Endodermal cell (in vitro differentiated cells): ENCODE data around the gene WDR90. TPM values are rescaled to one million over a fixed set of nuclear protein-coding genes. Genes with fewer than 3 reads are reported as not detected.

Experiments used
- DNase-seq: peaks from one replicate; pipeline ENCODE4 v3.0.0-alpha.2; 2017
- H3K27ac ChIP-seq: 2 replicates; pipeline ENCODE4 v1.5.1; 2013; ENCODE audit warnings: mild to moderate bottlenecking, low read depth, low read length, moderate library complexity
- H3K27me3 ChIP-seq: 2 replicates; pipeline ENCODE4 v1.6.1; 2013; ENCODE audit warnings: mild to moderate bottlenecking, low read length, moderate library complexity; ENCODE audit not compliant: insufficient read depth, control insufficient read depth, poor library complexity, severe bottlenecking
- H3K36me3 ChIP-seq: 2 replicates; pipeline ENCODE4 v1.7.0; 2013; ENCODE audit warnings: mild to moderate bottlenecking, low read length, moderate library complexity; ENCODE audit not compliant: control insufficient read depth, insufficient read depth
- H3K4me1 ChIP-seq: one replicate; pipeline ENCODE4 v1.7.0; 2013; ENCODE audit warnings: low read length; ENCODE audit not compliant: control insufficient read depth, insufficient read depth
- H3K4me3 ChIP-seq: 2 replicates; pipeline ENCODE4 v1.5.1; 2013; ENCODE audit warnings: mild to moderate bottlenecking, low read length, moderate library complexity
- H3K9ac ChIP-seq: 2 replicates; pipeline ENCODE4 v1.6.1; 2013; ENCODE audit warnings: mild to moderate bottlenecking, low read length, moderate library complexity; ENCODE audit not compliant: poor library complexity, severe bottlenecking; ENCODE audit errors: extremely low read depth
- H3K9me3 ChIP-seq: 2 replicates; pipeline ENCODE4 v1.6.1; 2013; ENCODE audit warnings: mild to moderate bottlenecking, low read length, moderate library complexity; ENCODE audit not compliant: control insufficient read depth
- H3K27ac Mint-ChIP-seq: 2 replicates; pipeline ENCODE4 v1.8.0; 2020; ENCODE audit warnings: mixed read lengths
- H3K27me3 Mint-ChIP-seq: 2 replicates; pipeline ENCODE4 v1.8.0; 2021; ENCODE audit warnings: mild to moderate bottlenecking, mixed read lengths; ENCODE audit not compliant: insufficient read depth
- H3K36me3 Mint-ChIP-seq: 2 replicates; pipeline ENCODE4 v1.8.0; 2020; ENCODE audit warnings: low read depth, mixed read lengths
- H3K4me1 Mint-ChIP-seq: 2 replicates; pipeline ENCODE4 v1.8.0; 2020; ENCODE audit warnings: mixed read lengths
- H3K4me3 Mint-ChIP-seq: 2 replicates; pipeline ENCODE4 v1.8.0; 2020; ENCODE audit warnings: mild to moderate bottlenecking, moderate library complexity, mixed read lengths
- H3K9me3 Mint-ChIP-seq: 2 replicates; pipeline ENCODE4 v1.8.0; 2020; ENCODE audit warnings: mild to moderate bottlenecking, mixed read lengths
- CTCF ChIP-seq: fragments of 200-600 bp; sonication (generic); conservative IDR thresholded peaks from 2 replicates; pipeline ENCODE4 v1.5.0; 2021; ENCODE audit warnings: antibody characterized with exemption, mild to moderate bottlenecking
- WGBS, 2 experiments: methylation state at CpG; one replicate each; pipeline versions ENCODE4 v1.1.5 to v1.1.7; 2013; ENCODE audit warnings: missing lambda C conversion rate in 2 of 2, mixed read lengths in 1 of 2; ENCODE audit not compliant: insufficient coverage in 1 of 2, insufficient read length in 1 of 2; 5-methylcytosine and 5-hydroxymethylcytosine counted together
- total RNA-seq, 2 donors: library from RNA; stranded (reverse); fragmentation: NEBNext Ultra II Directional in 1 of 2; extraction: Animal tissue kit (Norgen Biotek cat#: 25700) in 1 of 2; gene quantifications; 2 replicates in 1 of 2; 3 replicates in 1 of 2; pipeline ENCODE4 v1.2.1, GENCODE V29; 2021

Gene WDR90
- total RNA-seq, 2 donors from 2014 or later, result 112 to 120 TPM

- Histone ChIP-seq H3K9ac (no peak overlapping the region), H3K27me3 (peaks cover 84% of the 10 kb centered on the region)
Observed at GRCh38 chr16:694187-694862, 45.2 kb downstream of the WDR90 start.

GRCh38 chr16:694863-695354 lies 45.7 kb downstream of the WDR90 start:
- DNase-seq, result no peak
- Histone ChIP-seq H3K27me3 (peaks cover 90% of the 10 kb centered on the region), H3K4me3 (no peak overlapping the region), H3K9ac (no peak overlapping the region), H3K4me1 (no peaks in the 10 kb centered on the region), H3K27ac (no peak overlapping the region), H3K36me3 (no peaks in the 10 kb centered on the region), H3K9me3 (no peaks in the 10 kb centered on the region)
- WGBS, 2 experiments, result 3% methylated on average over 12 to 37 of the region's 37 CpGs
- Mint-ChIP-seq H3K27me3 (peaks cover 89% of the 10 kb centered on the region), H3K9me3 (no peaks in the 10 kb centered on the region), H3K4me3 (peak overlapping the region; percentile 43), H3K4me1 (no peaks in the 10 kb centered on the region), H3K36me3 (no peaks in the 10 kb centered on the region), H3K27ac (no peak overlapping the region)
- TF ChIP-seq CTCF, result no peak

More at GRCh38 chr16:694187-694862, 45.2 kb downstream of the WDR90 start:
- Mint-ChIP-seq H3K4me3 (peak overlapping the region; percentile 43), H3K36me3 (no peaks in the 10 kb centered on the region), H3K27ac (no peak overlapping the region), H3K4me1 (no peaks in the 10 kb centered on the region), H3K9me3 (no peaks in the 10 kb centered on the region), H3K27me3 (peaks cover 83% of the 10 kb centered on the region)
- Histone ChIP-seq H3K4me1 (peaks cover 3% of the 10 kb centered on the region), H3K27ac (no peak overlapping the region), H3K36me3 (no peaks in the 10 kb centered on the region), H3K9me3 (no peaks in the 10 kb centered on the region), H3K4me3 (no peak overlapping the region)
- TF ChIP-seq CTCF, result no peak
- peak; percentile 65 for DNase-seq
- WGBS, 2 experiments, result 4 to 16% methylated on average over 11 to 64 of the region's 64 CpGs

- Histone ChIP-seq H3K27ac (no peak overlapping the region), H3K9ac (no peak overlapping the region), H3K9me3 (no peaks in the 10 kb centered on the region), H3K27me3 (peaks cover 96% of the 10 kb centered on the region), H3K4me3 (no peak overlapping the region), H3K4me1 (no peaks in the 10 kb centered on the region), H3K36me3 (no peaks in the 10 kb centered on the region)
- WGBS, 2 experiments, result 14 to 16% methylated on average over 66 to 71 of the region's 71 CpGs
- DNase-seq, result peak; percentile 81
- TF ChIP-seq CTCF, result no peak
- Mint-ChIP-seq H3K4me1 (no peaks in the 10 kb centered on the region), H3K36me3 (no peaks in the 10 kb centered on the region), H3K27ac (no peak overlapping the region), H3K4me3 (peak overlapping the region; percentile 43), H3K9me3 (no peaks in the 10 kb centered on the region), H3K27me3 (peaks cover 94% of the 10 kb centered on the region)
Observed at GRCh38 chr16:695355-696089, 46.4 kb downstream of the WDR90 start.
